GM12878 (cell line): ENCODE data around the gene DACH1. TPM values are rescaled to one million over a fixed set of nuclear protein-coding genes. Genes with fewer than 3 reads are reported as not detected.

Experiments
- ATAC-seq: fragments of 200-7000 bp; cut with Tn5 transposase; 3 replicates; pipeline ENCODE4 v1.9.1; 2020; ENCODE audit warnings: mild to moderate bottlenecking, moderate library complexity
- BruUV-seq: library from RNA; stranded (reverse); fragments of 400-500 nt; replicated peaks from 2 replicates; lab custom pipeline; 2021; lab: Mats Ljungman, UMichigan
- CTCF ChIA-PET: fragments of 300-600 bp; sonication (Branson Sonifier 250); formaldehyde crosslinking; extraction: SDS; loops from one replicate; lab custom pipeline; 2021; ENCODE audit warnings: inconsistent platforms; lab: Yijun Ruan, JAX
- POLR2A ChIA-PET: fragments of 350-600 bp; formaldehyde crosslinking; extraction: SDS; loops from one replicate; lab custom pipeline; 2021; ENCODE audit warnings: inconsistent platforms; lab: Charles Lee
- RAD21 ChIA-PET: fragments of 300-600 bp; sonication (Branson Sonifier 250); formaldehyde crosslinking; loops from one replicate; lab custom pipeline; 2023; ENCODE audit warnings: antibody characterized with exemption; ENCODE audit not compliant: unreplicated experiment; lab: Charles Lee
- SMC1A ChIA-PET: fragments of 300-600 bp; sonication (Branson Sonifier 250); formaldehyde crosslinking; loops from one replicate; lab custom pipeline; 2023; ENCODE audit not compliant: unreplicated experiment, uncharacterized antibody; lab: Charles Lee
- DNase-seq: peaks from one replicate; pipeline ENCODE4 v3.0.0-alpha.2; 2011; ENCODE audit warnings: low read depth, low spot score
- FAIRE-seq: peaks from 3 replicates; lab custom pipeline; 2011; peaks lifted over from hg19 to GRCh38; lab: Jason Lieb, UNC
- H2AFZ ChIP-seq: 2 replicates; pipeline ENCODE4 v1.6.0; 2011; ENCODE audit warnings: low read depth, low read length, control low read depth; ENCODE audit not compliant: control insufficient read depth
- H3K27ac ChIP-seq: 2 replicates; pipeline ENCODE4 v1.5.1; 2011; ENCODE audit warnings: control low read depth; ENCODE audit not compliant: control insufficient read depth, insufficient read depth
- H3K27me3 ChIP-seq, 2 experiments: replicated peaks in 1 of 2; 2 replicates each; pipeline versions ENCODE4 v1.6.0 to v1.6.1; 2011; ENCODE audit warnings: low read length in 1 of 2; ENCODE audit not compliant: control insufficient read depth in 2 of 2, insufficient read depth in 2 of 2
- H3K36me3 ChIP-seq, 2 experiments: 2 replicates each; pipeline ENCODE4 v1.5.1; 2011; ENCODE audit warnings: low read length in 1 of 2; ENCODE audit not compliant: control insufficient read depth in 2 of 2, insufficient read depth in 2 of 2
- H3K4me1 ChIP-seq: 2 replicates; pipeline ENCODE4 v1.6.1; 2011; ENCODE audit warnings: mild to moderate bottlenecking, low read length, moderate library complexity, mixed read lengths; ENCODE audit not compliant: control insufficient read depth, insufficient read depth
- H3K4me2 ChIP-seq: 2 replicates; pipeline ENCODE4 v1.6.0; 2011; ENCODE audit warnings: control low read depth; ENCODE audit not compliant: control insufficient read depth, insufficient read depth
- H3K4me3 ChIP-seq: fragments of 200-600 bp; sonication (generic); 2 replicates; pipeline ENCODE4 v1.5.1; 2016
- H3K79me2 ChIP-seq: 2 replicates; pipeline ENCODE4 v1.6.0; 2011; ENCODE audit warnings: low read length; ENCODE audit not compliant: control insufficient read depth, insufficient read depth
- H3K9ac ChIP-seq: 2 replicates; pipeline ENCODE4 v1.8.0; 2011; ENCODE audit warnings: low read length, control low read depth, mixed read lengths; ENCODE audit not compliant: control insufficient read depth, insufficient read depth
- H3K9me3 ChIP-seq: replicated peaks from 3 replicates; pipeline ENCODE4 v1.5.1; 2011; ENCODE audit warnings: mild to moderate bottlenecking, low read length; ENCODE audit not compliant: control insufficient read depth, insufficient read depth
- H4K20me1 ChIP-seq: 2 replicates; pipeline ENCODE4 v1.6.0; 2011; ENCODE audit not compliant: control insufficient read depth, insufficient read depth
- ATF2 ChIP-seq: IDR thresholded peaks from 2 replicates; pipeline ENCODE4 v1.6.1; 2012; ENCODE audit warnings: low read length, inconsistent platforms
- BRCA1 ChIP-seq: IDR thresholded peaks from 2 replicates; pipeline ENCODE4 v1.6.1; 2011; ENCODE audit warnings: low read depth, low read length, improper control_type of control experiment
- FOS ChIP-seq: IDR thresholded peaks from 3 replicates; pipeline ENCODE4 v1.6.1; 2011; ENCODE audit warnings: borderline replicate concordance; ENCODE audit not compliant: insufficient read length; ENCODE audit errors: extremely low read depth
- FOXK2 ChIP-seq: fragments of 450-650 bp; IDR thresholded peaks from 2 replicates; pipeline ENCODE4 v1.6.1; 2017; ENCODE audit warnings: mild to moderate bottlenecking, moderate library complexity
- KDM1A ChIP-seq: fragments of 200-600 bp; sonication (generic); IDR thresholded peaks from 2 replicates; pipeline ENCODE4 v1.6.1; 2016; ENCODE audit warnings: borderline replicate concordance
- NBN ChIP-seq: fragments of 450-650 bp; IDR thresholded peaks from 2 replicates; pipeline ENCODE4 v1.6.1; 2016
- NFIC ChIP-seq: IDR thresholded peaks from 2 replicates; pipeline ENCODE4 v1.6.1; 2012; ENCODE audit warnings: low read depth, mild to moderate bottlenecking, inconsistent platforms, low read length, moderate library complexity
- NFYA ChIP-seq: IDR thresholded peaks from 2 replicates; pipeline ENCODE4 v1.6.1; 2011; ENCODE audit warnings: low read depth, mild to moderate bottlenecking, low read length, improper control_type of control experiment, borderline replicate concordance
- STAT1 ChIP-seq: fragments of 450-650 bp; conservative IDR thresholded peaks from 2 replicates; pipeline ENCODE4 v1.6.1; 2014; ENCODE audit warnings: antibody characterized with exemption, mild to moderate bottlenecking
- YY1 ChIP-seq: IDR thresholded peaks from 2 replicates; pipeline ENCODE4 v1.6.1; 2011; ENCODE audit warnings: low read depth, mild to moderate bottlenecking, low read length
- ZBTB4 ChIP-seq: fragments of 450-650 bp; formaldehyde crosslinking; IDR thresholded peaks from 2 replicates; pipeline ENCODE4 v1.4.0; 2022; ENCODE audit warnings: mild to moderate bottlenecking, moderate library complexity
- WGBS: methylation state at CpG from one replicate; pipeline ENCODE4 v1.1.6; 2016; ENCODE audit warnings: low lambda C conversion rate; ENCODE audit not compliant: insufficient replicate concordance, insufficient coverage; ENCODE audit errors: missing lambda C conversion rate; 5-methylcytosine and 5-hydroxymethylcytosine counted together
- in situ Hi-C: fragments of 300-500 bp; cut with MboI; formaldehyde crosslinking; loops from 9 replicates; pipeline ENCODE4 v1.14.3; 2018; ENCODE audit warnings: mixed read lengths
- intact Hi-C: fragments of 100-400 bp; cut with micrococcal nuclease; formaldehyde crosslinking; loops from one replicate; pipeline ENCODE4 v1.14.2; 2022; ENCODE audit not compliant: unreplicated experiment
- polyA plus RNA-seq, 11 experiments: library from polyadenylated mRNA; depleted of rRNA in 4 of 11; unstranded in 6 of 11; stranded (reverse) in 5 of 11; fragments of >200 nt; fragmentation: Nextera tagmentation in 4 of 11; fragmentation: Illumina TruSeq in 1 of 11; extraction: Ambion mirVana in 4 of 11; extraction: Trizol in 1 of 11; gene quantifications; 1 replicate in 1 of 11; 2 replicates in 10 of 11; pipeline versions ENCODE4 v1.2.1 to v1.2.3, GENCODE V29; 2011 to 2016; ENCODE audit warnings: inconsistent platforms in 2 of 11, missing spikeins in 2 of 11, low read depth in 1 of 11
- total RNA-seq, 4 experiments: library from RNA; depleted of rRNA in 3 of 4; stranded (reverse); fragments of >200 nt in 3 of 4; fragmentation: Illumina TruSeq in 1 of 4; extraction: Trizol in 1 of 4; gene quantifications; 2 replicates each; pipeline versions ENCODE4 v1.2.1 to v1.2.3, GENCODE V29; 2013 to 2021

DACH1 gene
- total and polyA plus RNA-seq, 10 of the 15 experiments (the other 5 are each of a cell fraction or from before 2014, with no cell fraction given), result 0.05 TPM; not detected in 9

- DNase-seq (no peak), FAIRE-seq (no peak), ATAC-seq (no peak)
- Histone ChIP-seq H3K79me2 (no peaks in the 10 kb centered on the region), H3K4me3 (no peak overlapping the region), H3K9me3 (no peaks in the 10 kb centered on the region), H3K27ac (no peak overlapping the region), H4K20me1 (no peaks in the 10 kb centered on the region), H2AFZ (no peak overlapping the region), H3K4me2 (no peak overlapping the region), H3K4me1 (no peaks in the 10 kb centered on the region), H3K9ac (no peak overlapping the region), H3K36me3 (no peaks in the 10 kb centered on the region), H3K27me3 (no peaks in the 10 kb centered on the region)
- CTCF ChIA-PET, result interaction anchor here (0.8 kb wide), 1 partner anchor 20 kb away, joined by 3 read pairs; no protein-coding TSS in a partner anchor
- BruUV-seq, result no TSS peak
- in situ Hi-C loops, result no loop called here
- POLR2A ChIA-PET, result no interaction called here
- WGBS, result 0% methylated on average over 2 of the region's 2 CpGs
- no peak for TF ChIP-seq NBN
- SMC1A ChIA-PET, result no interaction called here
- intact Hi-C loops, result no loop called here
- RAD21 ChIA-PET, result no interaction called here
Observed at GRCh38 chr13:71607575-71607974, 259.4 kb downstream of the DACH1 start.

- Histone ChIP-seq H3K79me2 (no peaks in the 10 kb centered on the region), H3K4me1 (no peaks in the 10 kb centered on the region), H3K27ac (no peak overlapping the region), H4K20me1 (no peaks in the 10 kb centered on the region), H3K36me3 (no peaks in the 10 kb centered on the region), H3K4me2 (no peak overlapping the region), H3K9me3 (no peaks in the 10 kb centered on the region), H3K27me3 (no peaks in the 10 kb centered on the region), H2AFZ (no peak overlapping the region), H3K4me3 (no peak overlapping the region), H3K9ac (no peak overlapping the region)
- RAD21 ChIA-PET, result no interaction called here
- ATAC-seq (no peak), FAIRE-seq (no peak), DNase-seq (no peak)
- intact Hi-C loops, result no loop called here
- SMC1A ChIA-PET, result no interaction called here
- POLR2A ChIA-PET, result no interaction called here
- BruUV-seq, result no TSS peak
- TF ChIP-seq STAT1 (no peak), FOS (no peak), ATF2 (no peak), BRCA1 (no peak), NFIC (no peak), NFYA (no peak), ZBTB4 (CRISPR knock-in tag) (no peak), YY1 (no peak), KDM1A (no peak), FOXK2 (no peak)
- CTCF ChIA-PET, result interaction anchor here (0.8 kb wide), 1 partner anchor 19 kb away, joined by 3 read pairs; no protein-coding TSS in a partner anchor
- in situ Hi-C loops, result no loop called here
Observed at GRCh38 chr13:71606818-71607217, 260.2 kb downstream of the DACH1 start.
